ENCODE measurements around the gene CSAG2. TPM values are rescaled to one million over a fixed set of nuclear protein-coding genes. Genes with fewer than 3 reads are reported as not detected.
"Not testable (repeated sequence)": the region's sequence is repeated elsewhere in the genome, so short reads cannot be mapped to it uniquely, and the experiment has no call there.

Gene CSAG2
- total RNA-seq, 6 donors from 2014 or later, result not detected

DNA sequence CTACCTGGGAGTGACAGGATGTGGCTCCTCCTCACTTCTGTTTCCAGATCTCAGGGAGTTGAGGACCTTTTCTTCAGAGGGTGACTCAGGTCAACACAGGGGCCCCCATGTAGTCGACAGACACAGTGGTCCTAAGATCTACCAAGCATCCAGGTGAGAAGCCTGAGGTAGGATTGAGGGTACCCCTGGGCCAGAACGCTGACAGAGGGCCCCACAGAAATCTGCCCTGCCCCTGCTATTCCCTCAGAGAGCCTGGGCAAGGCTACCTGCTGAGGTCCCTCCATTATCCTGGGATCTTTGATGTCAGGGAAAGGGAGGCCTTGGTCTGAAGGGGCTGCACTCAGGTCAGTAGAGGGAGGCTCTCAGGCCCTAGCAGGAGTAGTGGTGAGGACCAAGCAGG, 26.0 kb upstream of the CSAG2 start:
- no peak for DNase-seq
- Histone ChIP-seq H3K9me3 (no peaks in the 10 kb centered on the region), H3K27me3 (no peaks in the 10 kb centered on the region), H3K36me3 (no peaks in the 10 kb centered on the region), H3K4me1 (no peaks in the 10 kb centered on the region), H3K27ac (no peak overlapping the region), H3K4me3 (no peak overlapping the region)
- ATAC-seq (ENCODE audit: low FRiP score in 2 of 2), result peak in 1 of 2 donors; percentile 26
- TF ChIP-seq POLR2A (IDR thresholded peaks at IDR 0.05) (no peak), EP300 (IDR thresholded peaks at IDR 0.05) (no peak), POLR2AphosphoS5 (IDR thresholded peaks at IDR 0.05) (no peak)
- TF ChIP-seq, protein P1, sequence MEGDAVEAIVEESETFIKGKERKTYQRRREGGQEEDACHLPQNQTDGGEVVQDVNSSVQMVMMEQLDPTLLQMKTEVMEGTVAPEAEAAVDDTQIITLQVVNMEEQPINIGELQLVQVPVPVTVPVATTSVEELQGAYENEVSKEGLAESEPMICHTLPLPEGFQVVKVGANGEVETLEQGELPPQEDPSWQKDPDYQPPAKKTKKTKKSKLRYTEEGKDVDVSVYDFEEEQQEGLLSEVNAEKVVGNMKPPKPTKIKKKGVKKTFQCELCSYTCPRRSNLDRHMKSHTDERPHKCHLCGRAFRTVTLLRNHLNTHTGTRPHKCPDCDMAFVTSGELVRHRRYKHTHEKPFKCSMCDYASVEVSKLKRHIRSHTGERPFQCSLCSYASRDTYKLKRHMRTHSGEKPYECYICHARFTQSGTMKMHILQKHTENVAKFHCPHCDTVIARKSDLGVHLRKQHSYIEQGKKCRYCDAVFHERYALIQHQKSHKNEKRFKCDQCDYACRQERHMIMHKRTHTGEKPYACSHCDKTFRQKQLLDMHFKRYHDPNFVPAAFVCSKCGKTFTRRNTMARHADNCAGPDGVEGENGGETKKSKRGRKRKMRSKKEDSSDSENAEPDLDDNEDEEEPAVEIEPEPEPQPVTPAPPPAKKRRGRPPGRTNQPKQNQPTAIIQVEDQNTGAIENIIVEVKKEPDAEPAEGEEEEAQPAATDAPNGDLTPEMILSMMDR (IDR thresholded peaks at IDR 0.05), result no peak
- WGBS, 2 donors, result 65% methylated on average over 2 of the region's 2 CpGs; no CpG with 5 or more reads in 1 of the 2 donors

DNA sequence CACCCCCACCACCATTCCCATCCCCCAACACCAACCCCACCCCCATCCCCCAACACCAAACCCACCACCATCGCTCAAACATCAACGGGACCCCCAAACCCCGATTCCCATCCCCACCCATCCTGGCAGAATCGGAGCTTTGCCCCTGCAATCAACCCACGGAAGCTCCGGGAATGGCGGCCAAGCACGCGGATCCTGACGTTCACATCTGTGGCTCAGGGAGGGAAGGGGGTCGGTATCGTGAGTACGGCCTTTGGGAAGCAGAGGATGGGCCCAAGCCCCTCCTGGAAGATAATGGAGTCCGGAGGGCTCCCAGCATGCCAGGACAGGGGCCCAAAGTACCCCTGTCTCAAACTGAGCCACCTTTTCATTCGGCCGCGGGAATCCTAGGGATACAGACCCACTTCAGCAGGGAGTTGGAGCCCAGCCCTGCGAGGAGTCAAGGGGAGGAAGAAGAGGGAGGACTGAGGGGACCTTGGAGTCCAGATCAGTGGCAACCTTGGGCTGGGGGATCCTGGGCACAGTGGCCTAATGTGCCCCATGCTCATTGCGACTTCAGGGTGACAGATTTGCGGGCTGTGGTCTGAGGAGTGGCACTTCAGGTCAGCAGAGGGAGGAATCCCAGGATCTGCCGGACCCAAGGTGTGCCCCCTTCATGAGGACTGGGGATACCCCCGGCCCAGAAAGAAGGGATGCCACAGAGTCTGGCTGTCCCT, 25.2 kb upstream of the CSAG2 start:
- 87 to 100% methylated on average over 1 to 22 of the region's 22 CpGs for WGBS, 2 donors
- not testable (repeated sequence) for H3K27ac ChIP-seq; DNase-seq; H3K36me3 ChIP-seq; H3K27me3 ChIP-seq; H3K9me3 ChIP-seq; H3K4me3 ChIP-seq; H3K4me1 ChIP-seq; ATAC-seq (ENCODE audit: low FRiP score in 2 of 2)

DNA sequence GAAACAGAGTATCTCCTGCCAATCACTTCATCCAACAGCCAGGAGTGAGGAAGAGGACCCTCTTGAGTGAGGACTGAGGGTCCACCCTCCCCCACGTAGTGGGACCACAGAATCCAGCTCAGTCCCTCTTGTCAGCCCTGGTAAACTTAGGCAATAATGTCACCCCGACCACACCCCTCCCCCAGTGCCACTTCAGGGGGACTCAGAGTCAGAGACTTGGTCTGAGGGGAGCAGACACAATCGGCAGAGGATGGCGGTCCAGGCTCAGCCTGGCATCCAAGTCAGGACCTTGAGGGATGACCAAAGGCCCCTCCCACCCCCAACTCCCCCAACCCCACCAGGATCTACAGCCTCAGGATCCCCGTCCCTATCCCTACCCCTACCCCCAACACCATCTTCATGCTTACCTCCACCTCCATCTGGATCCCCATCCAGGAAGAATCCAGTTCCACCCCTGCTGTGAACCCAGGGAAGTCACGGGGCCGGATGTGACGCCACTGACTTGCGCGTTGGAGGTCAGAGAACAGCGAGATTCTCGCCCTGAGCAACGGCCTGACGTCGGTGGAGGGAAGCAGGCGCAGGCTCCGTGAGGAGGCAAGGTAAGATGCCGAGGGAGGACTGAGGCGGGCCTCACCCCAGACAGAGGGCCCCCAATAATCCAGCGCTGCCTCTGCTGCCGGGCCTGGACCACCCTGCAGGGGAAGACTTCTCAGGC, 24.3 kb upstream of the CSAG2 start, which contains the start of the genes CSAG1 and MAGEA12:
Gene CSAG1, minus strand, starts transcription at position 461 of the 715 bp plus-strand sequence. CDS start 1,261 bp downstream, outside the sequence.
Gene MAGEA12, plus strand, starts transcription at position 497 of the 715 bp plus-strand sequence. CDS start 2,405 bp downstream, outside the sequence.
- Histone ChIP-seq H3K27me3 (no peaks in the 10 kb centered on the region), H3K36me3 (no peaks in the 10 kb centered on the region), H3K9me3 (no peaks in the 10 kb centered on the region), H3K4me1 (no peaks in the 10 kb centered on the region), H3K4me3 (no peak within 1 kb of the TSS), H3K27ac (no peak within 1 kb of the TSS)
- 82 to 89% methylated on average over 8 to 9 of the region's 21 CpGs for WGBS, 2 donors
- DNase-seq (peak in 1 of 2 donors; percentile 11), ATAC-seq (ENCODE audit: low FRiP score in 2 of 2) (no peak)
- TF ChIP-seq, protein P1 (IDR thresholded peaks at IDR 0.05), result no peak
- no peak for TF ChIP-seq POLR2AphosphoS5 (IDR thresholded peaks at IDR 0.05)
- no peak for TF ChIP-seq EP300 (IDR thresholded peaks at IDR 0.05)
- no peak for TF ChIP-seq POLR2A (IDR thresholded peaks at IDR 0.05)

DNA sequence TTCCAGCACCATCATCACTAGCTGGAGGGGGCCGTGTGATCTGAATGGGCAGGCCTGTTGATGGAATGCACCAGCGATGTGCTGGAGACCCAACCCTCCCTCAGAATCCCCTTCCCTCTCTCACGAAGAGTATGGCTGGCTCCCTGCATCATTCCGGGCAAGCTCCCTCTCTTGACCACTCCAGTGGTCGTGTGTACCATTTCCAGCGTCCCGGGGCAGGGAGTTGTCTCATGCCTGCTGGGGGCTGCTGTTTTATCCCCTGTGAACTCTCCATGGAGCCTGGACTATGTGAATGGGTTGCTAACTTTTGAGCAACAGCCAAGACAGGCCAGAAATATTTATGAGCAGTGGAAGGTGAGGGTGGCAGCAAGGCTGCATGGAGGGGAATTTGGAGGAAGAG, 16.3 kb upstream of the CSAG2 start:
- no peak for TF ChIP-seq POLR2AphosphoS5 (IDR thresholded peaks at IDR 0.05)
- no peak for ATAC-seq (ENCODE audit: low FRiP score in 2 of 2)
- 65 to 75% methylated on average over 3 to 7 of the region's 7 CpGs for WGBS, 2 donors

DNA sequence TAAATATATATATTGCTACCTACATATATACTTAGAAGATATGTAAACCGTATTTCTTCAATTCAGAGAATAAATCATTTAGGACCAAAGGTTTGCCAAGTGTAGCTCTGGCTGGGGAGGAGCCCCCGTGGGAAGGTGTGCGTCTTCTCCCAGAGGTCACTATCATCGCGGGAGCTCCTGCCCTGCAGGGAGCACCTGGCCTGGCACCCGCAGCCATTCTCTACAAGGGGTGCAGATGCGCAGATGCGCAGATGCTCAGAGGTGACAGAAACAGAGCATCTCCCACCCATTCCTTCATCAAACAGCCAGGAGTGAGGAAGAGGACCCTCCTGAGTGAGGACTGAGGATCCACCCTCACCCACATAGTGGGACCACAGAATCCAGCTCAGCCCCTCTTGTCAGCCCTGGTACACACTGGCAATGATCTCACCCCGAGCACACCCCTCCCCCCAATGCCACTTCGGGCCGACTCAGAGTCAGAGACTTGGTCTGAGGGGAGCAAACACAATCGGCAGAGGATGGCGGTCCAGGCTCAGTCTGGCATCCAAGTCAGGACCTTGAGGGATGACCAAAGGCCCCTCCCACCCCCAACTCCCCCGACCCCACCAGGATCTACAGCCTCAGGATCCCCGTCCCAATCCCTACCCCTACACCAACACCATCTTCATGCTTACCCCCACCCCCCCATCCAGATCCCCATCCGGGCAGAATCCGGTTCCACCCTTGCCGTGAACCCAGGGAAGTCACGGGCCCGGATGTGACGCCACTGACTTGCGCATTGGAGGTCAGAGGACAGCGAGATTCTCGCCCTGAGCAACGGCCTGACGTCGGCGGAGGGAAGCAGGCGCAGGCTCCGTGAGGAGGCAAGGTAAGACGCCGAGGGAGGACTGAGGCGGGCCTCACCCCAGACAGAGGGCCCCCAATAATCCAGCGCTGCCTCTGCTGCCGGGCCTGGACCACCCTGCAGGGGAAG, 5.0 kb upstream of the CSAG2 start, which contains the start of gene MAGEA2B:
Gene MAGEA2B, plus strand, starts transcription at position 814 of the 973 bp plus-strand sequence. CDS start 2,479 bp downstream, outside the sequence.
- DNase-seq; H3K36me3 ChIP-seq; H3K4me3 ChIP-seq; H3K4me1 ChIP-seq; H3K9me3 ChIP-seq; ATAC-seq (ENCODE audit: low FRiP score in 2 of 2); H3K27ac ChIP-seq; H3K27me3 ChIP-seq: not testable (repeated sequence)
- no CpG with 5 or more reads among the region's 35 CpGs for WGBS, 2 donors

More for the DNA sequence above, 16.3 kb upstream of the CSAG2 start:
- Histone ChIP-seq H3K4me3 (no peak overlapping the region), H3K4me1 (no peaks in the 10 kb centered on the region), H3K27ac (no peak overlapping the region), H3K9me3 (no peaks in the 10 kb centered on the region), H3K27me3 (no peaks in the 10 kb centered on the region), H3K36me3 (no peaks in the 10 kb centered on the region)
- no peak for DNase-seq

DNA sequence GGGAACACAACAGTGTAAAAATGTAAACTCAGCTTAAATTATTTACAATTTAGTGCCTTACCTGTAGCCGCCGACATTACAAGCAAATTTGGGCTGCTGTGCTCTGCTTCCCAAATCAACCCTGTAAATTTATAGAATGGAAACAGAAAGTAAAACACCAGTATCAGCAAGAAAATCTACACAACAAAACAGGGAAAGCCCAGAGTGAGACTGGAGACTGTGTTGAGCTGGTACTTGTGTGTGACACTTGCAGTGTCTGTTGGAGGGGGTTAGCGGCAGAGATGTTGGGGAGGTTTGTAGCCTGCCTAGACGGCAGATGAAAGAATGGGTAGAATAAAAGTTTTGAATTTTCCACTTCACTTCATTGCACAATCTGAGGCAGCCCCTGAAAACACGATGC, 4.1 kb upstream of the CSAG2 start:
- not testable (repeated sequence) for H3K36me3 ChIP-seq; ATAC-seq (ENCODE audit: low FRiP score in 2 of 2); H3K4me1 ChIP-seq; H3K27me3 ChIP-seq; H3K27ac ChIP-seq; H3K9me3 ChIP-seq; DNase-seq; H3K4me3 ChIP-seq
- WGBS, 2 donors, result no CpG with 5 or more reads among the region's 5 CpGs

DNA sequence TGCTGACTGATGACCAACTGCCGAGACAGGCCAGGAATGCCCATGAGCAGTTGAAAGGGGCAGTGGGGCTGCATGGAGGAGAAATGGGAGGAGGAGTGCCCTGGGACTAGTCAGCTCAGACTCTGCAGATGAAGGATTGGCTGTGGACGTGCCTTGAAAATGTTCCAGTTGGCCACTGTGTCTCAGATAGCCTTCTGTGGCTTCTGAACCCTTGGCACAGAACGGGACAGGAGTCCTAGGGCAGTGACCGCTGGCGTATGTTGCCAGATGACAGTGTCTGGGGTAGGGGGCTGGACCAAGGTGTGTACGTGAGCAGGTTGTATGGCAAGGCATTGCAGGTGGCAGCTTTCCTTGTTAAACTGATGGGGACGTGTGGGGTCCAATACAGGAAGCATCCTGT, 2.6 kb downstream of the CSAG2 start:
- H3K4me1 ChIP-seq, H3K4me3 ChIP-seq, H3K36me3 ChIP-seq, H3K27ac ChIP-seq, H3K27me3 ChIP-seq, DNase-seq, H3K9me3 ChIP-seq: not testable (repeated sequence)
- peak in 1 of 2 donors; percentile 62 for ATAC-seq (ENCODE audit: low FRiP score in 2 of 2)
- WGBS, 2 donors, result 85 to 89% methylated on average over 2 to 4 of the region's 7 CpGs

DNA sequence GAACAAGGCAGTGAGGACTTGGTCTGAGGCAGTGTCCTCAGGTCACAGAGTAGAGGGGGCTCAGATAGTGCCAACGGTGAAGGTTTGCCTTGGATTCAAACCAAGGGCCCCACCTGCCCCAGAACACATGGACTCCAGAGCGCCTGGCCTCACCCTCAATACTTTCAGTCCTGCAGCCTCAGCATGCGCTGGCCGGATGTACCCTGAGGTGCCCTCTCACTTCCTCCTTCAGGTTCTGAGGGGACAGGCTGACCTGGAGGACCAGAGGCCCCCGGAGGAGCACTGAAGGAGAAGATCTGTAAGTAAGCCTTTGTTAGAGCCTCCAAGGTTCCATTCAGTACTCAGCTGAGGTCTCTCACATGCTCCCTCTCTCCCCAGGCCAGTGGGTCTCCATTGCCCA, 8.7 kb downstream of the CSAG2 start:
- WGBS, 2 donors, result 92% methylated on average over 4 of the region's 5 CpGs; no CpG with 5 or more reads in 1 of the 2 donors
- H3K27ac ChIP-seq, H3K4me3 ChIP-seq, H3K9me3 ChIP-seq, H3K36me3 ChIP-seq, H3K4me1 ChIP-seq, H3K27me3 ChIP-seq, DNase-seq: not testable (repeated sequence)
- peak in 1 of 2 donors; percentile 66 for ATAC-seq (ENCODE audit: low FRiP score in 2 of 2)

Data from upper lobe of left lung (tissue), 6 donors.